Breast epithelium (tissue), 3 donors: ENCODE measurements around the gene MID1IP1.

ENCODE experiments used
- POLR2A ChIP-seq: fragments of 450-650 bp; IDR thresholded peaks from one replicate; pipeline ENCODE4 v1.6.1; 2016; ENCODE audit warnings: antibody characterized with exemption, mild to moderate bottlenecking, moderate library complexity
- POLR2AphosphoS5 ChIP-seq, 3 donors: sonication (generic); formaldehyde crosslinking; IDR thresholded peaks; one replicate each; pipeline ENCODE4 v1.6.1; 2017; ENCODE audit warnings: antibody characterized with exemption in 3 of 3
- TF ChIP-seq, protein P1 (sequence below), 3 donors: fragments of 450-650 bp; IDR thresholded peaks; one replicate each; pipeline ENCODE4 v1.5.1; 2016 to 2017; ENCODE audit warnings: antibody characterized with exemption in 3 of 3, mild to moderate bottlenecking in 3 of 3, moderate library complexity in 3 of 3

DNA sequence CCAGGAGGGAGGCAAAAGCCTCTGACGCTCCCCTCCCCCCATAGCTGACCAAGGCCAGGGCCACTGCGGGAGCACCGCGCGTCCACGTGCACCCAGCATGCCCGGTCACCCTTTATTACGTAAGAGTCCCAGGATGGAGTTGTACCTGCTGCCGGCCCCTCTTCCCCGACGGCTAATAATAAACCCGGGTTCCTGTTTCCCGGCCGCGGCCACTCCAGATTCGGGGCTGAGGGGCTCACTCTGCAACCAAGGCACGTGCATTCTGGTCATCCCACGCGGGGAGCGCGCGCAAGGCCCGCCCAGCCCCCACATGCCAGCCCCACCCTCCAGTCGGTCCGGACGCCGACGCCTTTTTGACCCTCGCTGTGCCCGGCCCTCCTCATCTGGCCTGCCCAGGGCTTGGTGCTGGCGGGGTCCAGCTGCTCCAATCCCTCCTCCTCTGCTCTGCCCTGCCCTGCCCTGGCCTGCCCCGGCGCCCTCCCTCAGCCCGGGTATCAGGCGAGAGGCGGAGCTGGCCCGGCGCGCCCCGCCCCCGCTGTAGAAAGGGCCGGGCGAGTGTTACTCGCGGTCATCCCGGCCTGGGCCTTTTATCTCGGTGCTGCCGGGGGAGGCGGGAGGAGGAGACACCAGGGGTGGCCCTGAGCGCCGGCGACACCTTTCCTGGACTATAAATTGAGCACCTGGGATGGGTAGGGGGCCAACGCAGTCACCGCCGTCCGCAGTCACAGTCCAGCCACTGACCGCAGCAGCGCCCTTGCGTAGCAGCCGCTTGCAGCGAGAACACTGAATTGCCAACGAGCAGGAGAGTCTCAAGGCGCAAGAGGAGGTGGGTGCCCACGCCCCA is 2.6 kb downstream of the MID1IP1 start:
- TF ChIP-seq POLR2AphosphoS5 (IDR thresholded peaks at IDR 0.05), result peak; percentile 9 to 48 (median 31)
- TF ChIP-seq, protein P1, sequence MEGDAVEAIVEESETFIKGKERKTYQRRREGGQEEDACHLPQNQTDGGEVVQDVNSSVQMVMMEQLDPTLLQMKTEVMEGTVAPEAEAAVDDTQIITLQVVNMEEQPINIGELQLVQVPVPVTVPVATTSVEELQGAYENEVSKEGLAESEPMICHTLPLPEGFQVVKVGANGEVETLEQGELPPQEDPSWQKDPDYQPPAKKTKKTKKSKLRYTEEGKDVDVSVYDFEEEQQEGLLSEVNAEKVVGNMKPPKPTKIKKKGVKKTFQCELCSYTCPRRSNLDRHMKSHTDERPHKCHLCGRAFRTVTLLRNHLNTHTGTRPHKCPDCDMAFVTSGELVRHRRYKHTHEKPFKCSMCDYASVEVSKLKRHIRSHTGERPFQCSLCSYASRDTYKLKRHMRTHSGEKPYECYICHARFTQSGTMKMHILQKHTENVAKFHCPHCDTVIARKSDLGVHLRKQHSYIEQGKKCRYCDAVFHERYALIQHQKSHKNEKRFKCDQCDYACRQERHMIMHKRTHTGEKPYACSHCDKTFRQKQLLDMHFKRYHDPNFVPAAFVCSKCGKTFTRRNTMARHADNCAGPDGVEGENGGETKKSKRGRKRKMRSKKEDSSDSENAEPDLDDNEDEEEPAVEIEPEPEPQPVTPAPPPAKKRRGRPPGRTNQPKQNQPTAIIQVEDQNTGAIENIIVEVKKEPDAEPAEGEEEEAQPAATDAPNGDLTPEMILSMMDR (IDR thresholded peaks at IDR 0.05), result no peak
- TF ChIP-seq POLR2A, result peak; percentile 57
